GM12874 (cell line): ENCODE measurements around the gene PREX1.

Experiments used
- TF ChIP-seq, protein P1 (sequence below): IDR thresholded peaks from 2 replicates; pipeline ENCODE4 v1.5.1; 2011; ENCODE audit warnings: low read depth, mild to moderate bottlenecking, control low read depth, low read length, moderate library complexity; ENCODE audit not compliant: insufficient read depth

PREX1 gene

GRCh38 chr20:48816282-48817205 is 11.3 kb downstream of the PREX1 start:
- TF ChIP-seq, protein P1, sequence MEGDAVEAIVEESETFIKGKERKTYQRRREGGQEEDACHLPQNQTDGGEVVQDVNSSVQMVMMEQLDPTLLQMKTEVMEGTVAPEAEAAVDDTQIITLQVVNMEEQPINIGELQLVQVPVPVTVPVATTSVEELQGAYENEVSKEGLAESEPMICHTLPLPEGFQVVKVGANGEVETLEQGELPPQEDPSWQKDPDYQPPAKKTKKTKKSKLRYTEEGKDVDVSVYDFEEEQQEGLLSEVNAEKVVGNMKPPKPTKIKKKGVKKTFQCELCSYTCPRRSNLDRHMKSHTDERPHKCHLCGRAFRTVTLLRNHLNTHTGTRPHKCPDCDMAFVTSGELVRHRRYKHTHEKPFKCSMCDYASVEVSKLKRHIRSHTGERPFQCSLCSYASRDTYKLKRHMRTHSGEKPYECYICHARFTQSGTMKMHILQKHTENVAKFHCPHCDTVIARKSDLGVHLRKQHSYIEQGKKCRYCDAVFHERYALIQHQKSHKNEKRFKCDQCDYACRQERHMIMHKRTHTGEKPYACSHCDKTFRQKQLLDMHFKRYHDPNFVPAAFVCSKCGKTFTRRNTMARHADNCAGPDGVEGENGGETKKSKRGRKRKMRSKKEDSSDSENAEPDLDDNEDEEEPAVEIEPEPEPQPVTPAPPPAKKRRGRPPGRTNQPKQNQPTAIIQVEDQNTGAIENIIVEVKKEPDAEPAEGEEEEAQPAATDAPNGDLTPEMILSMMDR, result no peak

DNA sequence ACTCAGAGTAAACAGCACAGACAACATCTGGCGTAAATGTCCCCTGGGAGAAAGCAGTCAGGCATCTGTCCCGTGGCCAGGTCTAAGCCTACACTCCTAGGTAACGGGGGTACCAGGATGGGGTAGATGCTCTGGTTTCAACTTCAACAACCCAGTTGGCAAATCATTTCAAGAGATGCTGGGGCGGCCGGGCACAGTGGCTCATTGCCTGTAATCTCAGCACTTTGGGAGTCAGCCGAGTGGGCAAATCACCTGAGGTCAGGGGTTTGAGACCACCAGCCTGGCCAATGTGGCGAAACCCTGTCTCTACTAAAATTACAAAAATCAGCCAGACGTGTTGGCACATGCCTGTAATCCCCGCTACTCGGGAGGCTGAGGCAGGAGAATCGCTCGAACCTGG is 12.3 kb downstream of the PREX1 start:
- TF ChIP-seq, protein P1, result no peak

DNA sequence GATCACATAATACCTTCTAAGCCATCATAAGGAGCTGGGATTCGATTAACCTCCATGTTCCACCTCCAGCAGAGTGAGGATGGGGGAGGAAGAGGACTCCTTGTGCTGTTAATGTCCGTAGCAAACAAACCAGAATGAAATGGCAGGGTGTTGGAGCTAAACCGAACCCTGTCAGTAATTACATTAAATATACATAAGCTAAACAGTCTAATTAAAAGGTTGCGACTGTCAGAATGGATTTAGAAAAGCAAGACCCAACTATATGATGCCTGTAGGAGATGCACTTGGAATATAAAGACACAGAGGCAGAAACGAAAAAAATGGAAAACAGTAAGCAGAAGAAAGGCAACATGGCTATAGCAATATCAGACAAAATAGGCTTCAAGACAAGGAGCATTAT is 13.2 kb downstream of the PREX1 start:
- TF ChIP-seq, protein P1, result no peak

DNA sequence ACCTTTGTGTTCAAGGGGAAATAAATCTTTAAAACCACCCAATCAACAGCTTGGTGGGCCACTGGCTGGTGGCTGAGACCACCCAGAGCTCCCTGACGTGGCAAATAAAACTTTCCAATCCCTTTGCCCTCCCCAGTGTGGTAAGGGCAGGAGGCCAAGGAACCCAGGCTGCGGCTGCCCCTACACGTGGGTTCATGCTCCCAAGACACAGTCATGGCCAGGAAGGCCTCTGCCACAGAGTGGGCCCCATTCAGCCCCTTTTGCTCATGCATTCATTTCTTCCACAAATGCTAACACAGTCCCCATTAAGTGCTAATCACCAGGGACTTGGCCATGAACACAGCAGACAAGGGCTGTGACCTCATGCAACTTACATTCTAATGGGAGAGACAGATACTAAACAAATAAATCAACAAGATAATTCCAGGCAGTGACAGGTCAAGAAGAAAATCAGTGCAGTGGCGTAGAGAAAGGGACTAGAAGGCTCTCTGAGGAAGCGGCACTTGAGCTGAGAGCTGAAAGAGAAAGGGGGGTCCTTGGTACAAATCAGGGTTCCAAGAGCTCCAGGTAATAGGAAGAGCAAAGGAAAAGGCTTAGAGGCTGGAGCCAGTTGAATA is 13.8 kb downstream of the PREX1 start:
- TF ChIP-seq, protein P1, result no peak

GRCh38 chr20:48813446-48813747 is 14.4 kb downstream of the PREX1 start:
- TF ChIP-seq, protein P1, result no peak

DNA sequence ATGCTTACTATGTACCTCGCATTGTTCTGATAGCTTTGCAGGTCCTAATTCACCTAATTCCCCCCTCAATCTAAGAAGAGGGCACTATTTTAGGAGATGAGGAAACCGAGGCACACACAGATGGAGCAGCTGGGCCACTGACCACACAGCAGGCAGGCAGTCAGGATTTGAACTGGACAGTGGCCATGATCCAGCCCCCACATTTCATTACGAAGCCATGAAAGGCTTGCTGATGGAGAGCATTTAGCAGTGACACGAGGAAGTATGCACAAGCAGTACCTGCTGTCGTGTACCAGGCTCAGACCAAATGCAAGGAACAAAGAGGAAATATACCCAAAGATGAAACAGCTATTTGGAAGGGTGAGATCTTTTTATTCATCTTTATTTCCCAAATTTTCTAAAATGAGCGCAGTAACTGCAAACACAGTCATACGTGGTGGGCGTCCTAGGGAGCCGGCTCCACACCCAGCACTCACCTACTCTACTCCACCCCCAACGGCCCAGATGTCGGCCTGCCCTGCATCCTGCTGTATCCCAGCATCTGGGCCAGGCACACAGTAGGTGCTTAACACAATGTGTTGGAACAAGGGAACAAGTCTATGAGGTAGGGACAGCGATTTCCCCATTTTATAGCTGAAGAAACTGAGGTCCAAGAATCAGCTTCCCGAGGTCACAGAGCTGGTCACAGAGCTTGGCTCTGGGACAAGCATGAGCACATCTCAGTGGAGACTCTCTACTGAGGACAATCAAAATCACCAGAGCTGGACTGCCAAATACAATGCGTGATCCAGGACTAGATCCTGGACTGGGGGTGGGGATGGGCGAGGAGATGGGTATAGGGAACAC is 15.0 kb downstream of the PREX1 start:
- TF ChIP-seq, protein P1, result no peak

GRCh38 chr20:48809673-48810072 is 18.1 kb downstream of the PREX1 start:
- TF ChIP-seq, protein P1, result no peak
